Measurements from ENCODE around the gene CDX1. TPM values are rescaled to one million over a fixed set of nuclear protein-coding genes. Genes with fewer than 3 reads are reported as not detected.

Gene CDX1
- polyA plus RNA-seq, 3 donors = 0.54 to 0.89 (median 0.62) TPM

DNA sequence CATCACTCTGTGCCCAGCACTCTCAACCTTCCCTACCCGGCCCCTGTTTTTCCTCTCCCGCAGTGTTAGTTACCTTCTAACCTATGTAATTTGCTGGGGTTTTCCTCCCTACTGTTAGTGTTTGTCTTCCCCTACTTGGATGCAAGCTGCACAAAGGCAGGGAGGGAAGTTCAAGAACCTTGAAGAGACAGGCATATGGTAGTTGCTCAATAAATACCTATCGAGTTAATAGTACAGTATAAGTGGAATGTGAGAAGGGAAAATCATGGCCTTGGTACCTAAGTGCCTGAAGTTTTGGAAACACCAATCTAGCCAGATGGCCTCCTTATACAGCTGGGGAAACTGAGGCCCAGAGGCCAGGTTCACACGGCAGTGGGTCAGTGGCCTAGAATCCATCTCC lies 35.1 kb upstream of the CDX1 start:
- DNase-seq (ENCODE audit: low read depth in 3 of 3, low spot score in 2 of 3) = no peak

DNA sequence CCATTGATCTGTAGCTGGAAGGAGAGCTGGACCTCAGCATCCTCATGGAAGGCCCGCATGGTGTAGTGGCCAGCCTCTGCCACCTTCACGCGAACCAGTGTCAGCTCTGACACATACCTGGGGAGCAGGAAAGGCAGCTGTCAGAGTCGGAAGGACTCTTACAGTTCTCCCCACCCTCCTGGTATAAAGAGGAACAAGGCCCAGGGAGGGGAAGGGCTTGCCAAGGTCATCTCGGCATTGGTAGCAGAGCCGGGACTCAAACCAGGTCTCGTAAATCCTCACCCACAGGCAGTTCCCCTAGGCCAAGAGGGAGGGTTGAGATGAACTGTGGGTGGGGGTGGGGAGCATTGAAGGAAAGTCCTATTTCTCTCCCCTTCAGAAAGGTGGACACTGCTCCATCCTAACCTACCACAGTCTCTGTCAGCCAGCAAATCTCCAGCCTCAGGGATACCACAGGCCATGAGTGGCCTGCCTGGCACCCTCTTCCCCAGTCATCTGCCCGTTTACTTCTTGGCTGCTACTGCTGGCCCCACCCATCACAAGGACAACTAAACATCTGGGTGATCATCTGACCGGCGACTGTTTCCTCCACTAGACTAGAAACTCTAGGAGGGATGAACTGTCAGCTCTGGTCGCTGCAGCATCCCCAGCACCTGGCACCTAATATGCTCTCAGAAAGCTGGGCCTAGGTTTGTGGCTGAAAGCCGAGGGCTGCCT lies 34.4 kb upstream of the CDX1 start:
- DNase-seq (ENCODE audit: low read depth in 3 of 3, low spot score in 2 of 3) = no peak

DNA sequence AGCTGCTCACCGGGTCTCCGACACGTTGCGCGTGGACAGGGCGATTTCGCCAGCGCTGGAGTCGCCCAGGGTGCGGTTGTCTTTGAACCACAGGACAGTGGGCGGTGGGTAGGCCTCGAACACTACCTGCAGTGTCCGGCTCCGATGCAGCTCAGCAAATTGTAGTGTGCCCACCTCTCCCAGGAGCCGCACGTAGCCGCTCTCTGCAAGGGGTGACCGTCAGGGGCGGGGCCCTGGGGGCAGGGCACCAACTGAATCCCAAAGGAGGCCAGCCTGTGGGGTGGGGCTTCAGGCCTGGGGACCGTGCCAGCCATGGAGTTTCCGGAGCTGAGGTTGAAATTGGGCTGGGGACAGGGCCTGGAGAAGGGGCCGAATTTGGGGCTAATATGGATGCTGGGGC lies 33.8 kb upstream of the CDX1 start:
- no peak for DNase-seq (ENCODE audit: low read depth in 3 of 3, low spot score in 2 of 3)

- no peak for DNase-seq (ENCODE audit: low read depth in 3 of 3, low spot score in 2 of 3)
Observed at GRCh38 chr5:150133581-150134197, 32.9 kb upstream of the CDX1 start.

- DNase-seq (ENCODE audit: low read depth in 3 of 3, low spot score in 2 of 3) = no peak
Observed at GRCh38 chr5:150134198-150134588, 32.4 kb upstream of the CDX1 start.

GRCh38 chr5:150135557-150136304 lies 30.8 kb upstream of the CDX1 start:
- no peak for DNase-seq (ENCODE audit: low read depth in 3 of 3, low spot score in 2 of 3)

- no peak for DNase-seq (ENCODE audit: low read depth in 3 of 3, low spot score in 2 of 3)
Observed at GRCh38 chr5:150136305-150137167, 30.0 kb upstream of the CDX1 start.

GRCh38 chr5:150137168-150137957 lies 29.2 kb upstream of the CDX1 start:
- no peak for DNase-seq (ENCODE audit: low read depth in 3 of 3, low spot score in 2 of 3)

GRCh38 chr5:150137997-150138396 lies 28.6 kb upstream of the CDX1 start:
- DNase-seq (ENCODE audit: low read depth in 3 of 3, low spot score in 2 of 3) = no peak

DNA sequence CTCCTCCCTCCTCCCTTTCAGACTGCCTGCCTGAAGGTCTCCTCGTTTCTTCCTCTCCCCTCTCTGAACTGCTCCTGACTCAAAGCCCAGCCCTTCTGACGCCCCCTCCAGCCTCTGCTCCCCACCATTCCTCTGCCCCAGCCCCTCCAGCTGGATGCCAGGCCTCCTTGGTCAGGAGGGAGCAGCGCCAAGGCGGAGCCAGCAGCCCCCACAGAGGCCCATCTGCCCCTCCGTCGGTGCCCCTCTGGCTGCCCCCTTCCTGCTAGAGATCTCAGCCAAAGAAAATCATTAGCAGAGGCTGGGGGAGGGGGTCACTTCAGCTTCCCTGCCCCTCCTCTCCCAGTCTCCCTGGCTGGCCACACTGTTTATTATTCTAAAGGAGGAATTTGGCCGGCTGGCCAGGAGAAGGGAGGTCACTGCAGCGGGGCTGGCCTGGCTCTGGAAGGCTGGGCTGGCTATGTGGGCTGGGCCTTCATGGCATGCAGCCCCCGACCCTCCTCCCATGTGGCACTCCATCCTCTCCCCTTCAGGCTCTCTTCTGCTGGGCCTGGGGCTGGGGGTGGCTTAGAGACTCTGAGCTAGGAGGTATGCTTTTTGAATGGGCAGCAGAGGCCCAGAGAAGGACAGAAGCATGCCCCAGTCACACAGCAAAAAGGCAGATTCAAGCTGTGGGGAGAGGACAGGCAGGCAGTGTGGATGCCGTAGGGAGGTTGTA lies 27.9 kb upstream of the CDX1 start:
- peak; percentile 66 to 80 (median 77) for DNase-seq (ENCODE audit: low read depth in 3 of 3, low spot score in 2 of 3)

DNA sequence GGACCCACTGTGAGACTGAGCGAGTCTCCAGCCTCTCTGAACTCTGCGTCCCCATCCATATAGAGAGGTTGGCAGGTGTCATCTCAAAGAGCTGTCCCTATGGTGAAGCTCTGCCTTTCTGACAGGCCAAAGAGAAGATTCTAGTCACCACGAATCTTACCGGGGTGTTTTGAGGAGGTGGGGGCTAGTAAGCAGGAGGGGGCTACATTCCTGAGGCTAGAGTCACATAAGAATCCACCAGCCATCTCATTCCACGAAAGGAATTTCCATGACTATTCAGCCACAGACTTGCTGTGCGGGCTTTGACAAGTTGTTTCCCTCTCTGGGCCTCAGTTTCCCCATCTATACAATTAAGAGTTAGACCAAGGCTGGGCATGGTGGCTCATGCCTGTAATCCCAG lies 27.2 kb upstream of the CDX1 start:
- DNase-seq (ENCODE audit: low read depth in 3 of 3, low spot score in 2 of 3) = no peak

- DNase-seq (ENCODE audit: low read depth in 3 of 3, low spot score in 2 of 3) = no peak
Observed at GRCh38 chr5:150140830-150141229, 25.7 kb upstream of the CDX1 start.

DNA sequence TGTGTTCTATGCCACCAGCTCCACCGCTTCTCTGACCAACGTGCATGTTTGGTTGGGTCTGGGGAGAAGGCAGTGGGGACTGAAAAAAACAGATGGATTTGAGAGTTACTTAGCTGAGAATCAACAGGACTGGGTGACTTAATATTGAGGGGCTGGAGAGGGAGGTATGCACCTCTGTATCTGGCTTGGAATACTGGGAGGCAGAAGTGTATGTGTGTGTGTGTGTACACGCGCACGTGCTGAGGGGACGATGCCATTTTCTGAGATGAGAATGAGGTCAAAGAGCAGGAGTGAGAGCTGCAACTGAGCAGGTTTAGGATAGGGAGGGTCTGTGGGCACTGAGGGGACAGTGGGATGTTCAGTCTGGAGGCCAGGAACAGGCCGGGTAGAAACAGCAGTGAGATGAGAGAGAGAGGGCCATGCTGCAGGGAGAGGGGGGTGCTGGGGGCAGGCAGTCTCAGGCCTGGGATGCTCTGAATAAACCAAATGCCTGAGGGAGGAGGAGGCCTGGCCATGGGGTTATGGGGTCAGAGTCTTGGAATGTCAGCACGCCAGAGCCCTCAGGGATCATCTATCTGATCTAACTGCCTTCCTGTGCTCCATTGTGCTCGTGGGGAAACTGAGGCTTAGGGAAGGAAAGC lies 24.9 kb upstream of the CDX1 start:
- DNase-seq (ENCODE audit: low read depth in 3 of 3, low spot score in 2 of 3) = no peak

- no peak for DNase-seq (ENCODE audit: low read depth in 3 of 3, low spot score in 2 of 3)
Observed at GRCh38 chr5:150142185-150142958, 24.2 kb upstream of the CDX1 start.

- DNase-seq (ENCODE audit: low read depth in 3 of 3, low spot score in 2 of 3) = no peak
Observed at GRCh38 chr5:150142959-150143349, 23.6 kb upstream of the CDX1 start.

DNA sequence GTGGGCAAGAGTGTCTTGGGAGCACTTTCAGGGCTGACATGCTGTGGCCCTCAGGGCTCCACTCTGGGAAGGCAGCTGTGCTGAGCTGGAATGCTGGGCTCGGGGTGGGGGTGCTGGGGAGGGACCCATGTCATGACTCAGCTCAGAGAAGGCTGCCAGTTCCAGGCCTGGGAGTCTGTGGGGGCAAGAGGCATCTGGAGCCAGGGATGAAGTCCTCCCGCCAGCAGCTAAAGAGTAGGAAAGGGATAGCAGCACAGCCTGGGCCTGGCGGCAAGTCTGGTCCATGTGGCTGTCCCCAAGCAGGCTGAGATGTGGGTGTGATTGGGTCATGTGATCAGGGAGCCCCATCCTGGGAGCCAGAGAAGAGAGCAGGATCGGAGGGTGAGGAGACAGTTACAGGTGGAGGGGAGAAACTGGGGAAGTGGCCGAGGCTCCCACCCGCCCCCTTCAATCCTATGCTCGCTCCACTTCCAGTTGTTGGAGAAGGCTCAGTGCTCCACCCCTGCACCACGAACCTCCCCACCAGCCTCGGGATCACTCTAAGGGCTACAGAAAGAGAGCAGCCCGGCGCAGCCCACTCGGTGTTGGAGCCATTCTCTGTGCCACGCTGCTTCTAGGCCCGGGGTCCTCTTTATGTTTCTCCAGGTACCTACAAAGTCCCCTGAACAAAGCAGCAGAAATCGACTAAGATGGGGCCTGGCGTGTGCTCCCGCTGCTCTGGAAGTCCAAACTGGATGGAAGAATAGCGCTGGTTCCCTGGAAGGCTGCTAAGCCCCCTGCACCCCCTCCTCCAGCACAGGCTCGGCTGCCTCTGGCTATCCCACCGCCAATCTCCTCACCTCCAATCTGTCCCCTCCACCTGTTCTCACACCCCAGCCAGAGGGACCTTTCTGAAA lies 23.0 kb upstream of the CDX1 start:
- DNase-seq (ENCODE audit: low read depth in 3 of 3, low spot score in 2 of 3) = no peak

- no peak for DNase-seq (ENCODE audit: low read depth in 3 of 3, low spot score in 2 of 3)
Observed at GRCh38 chr5:150144246-150144801, 22.3 kb upstream of the CDX1 start.
